Spleen (tissue), 7 donors: ENCODE results near the gene FBXL13.

ENCODE experiments used
- CTCF ChIP-seq, 11 experiments: fragments of 200-600 bp in 7 of 11; fragments of 450-650 bp in 4 of 11; sonication (generic) in 4 of 11; IDR thresholded peaks in 8 of 11; conservative IDR thresholded peaks in 3 of 11; 1 replicate in 7 of 11; 2 replicates in 4 of 11; pipeline versions ENCODE4 v1.4.0 to v1.8.0; 2016 to 2021; ENCODE audit warnings: antibody characterized with exemption in 11 of 11, inconsistent platforms in 4 of 11, mild to moderate bottlenecking in 1 of 11
- POLR2A ChIP-seq, 3 donors: fragments of 450-650 bp; IDR thresholded peaks; one replicate each; pipeline ENCODE4 v1.5.1; 2017; ENCODE audit warnings: antibody characterized with exemption in 3 of 3, mild to moderate bottlenecking in 1 of 3
- donor health status: DM: no; HTN: no; CAD: no; lungs with moderate emphysema.
- donor health status: DM: no; HTN: no; CAD: no.
- donor health status: DM: no; HTN: no; CAD: no.

DNA sequence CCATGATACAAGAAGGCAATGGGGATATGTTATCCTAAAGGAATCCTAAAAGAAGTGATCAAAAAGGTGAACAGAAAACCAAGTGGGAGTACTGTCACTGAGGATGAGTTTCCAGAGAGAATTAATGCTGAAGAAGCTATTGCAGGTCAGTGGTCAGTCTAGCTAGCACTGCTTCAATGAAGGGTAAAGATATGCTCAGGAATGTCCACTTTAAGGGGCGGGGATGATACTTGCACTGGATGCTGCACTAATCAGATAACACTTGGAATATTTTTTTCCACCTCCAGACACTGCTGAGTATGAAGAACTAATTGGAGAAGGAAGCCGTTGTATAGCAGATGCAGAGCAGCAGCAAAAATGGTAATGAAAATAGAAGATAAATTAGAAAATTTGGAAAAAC, 86.5 kb downstream of the FBXL13 start:
- TF ChIP-seq CTCF (IDR thresholded peaks at IDR 0.05 in 8 of 11, conservative IDR thresholded peaks at IDR 0.05 in 3 of 11) (no peak), POLR2A (IDR thresholded peaks at IDR 0.05) (no peak)
